GM21447 (cell line): ENCODE measurements around the gene ATP8B1.

Source experiments
- ATAC-seq: cut with Tn5 transposase; IDR thresholded peaks from one replicate; pipeline ENCODE4 v1.9.1; 2021; ENCODE audit not compliant: unreplicated experiment

ATP8B1 gene

GRCh38 chr18:57630754-57631595 lies 172.1 kb downstream of the ATP8B1 start:
- peak; percentile 44 for ATAC-seq

DNA sequence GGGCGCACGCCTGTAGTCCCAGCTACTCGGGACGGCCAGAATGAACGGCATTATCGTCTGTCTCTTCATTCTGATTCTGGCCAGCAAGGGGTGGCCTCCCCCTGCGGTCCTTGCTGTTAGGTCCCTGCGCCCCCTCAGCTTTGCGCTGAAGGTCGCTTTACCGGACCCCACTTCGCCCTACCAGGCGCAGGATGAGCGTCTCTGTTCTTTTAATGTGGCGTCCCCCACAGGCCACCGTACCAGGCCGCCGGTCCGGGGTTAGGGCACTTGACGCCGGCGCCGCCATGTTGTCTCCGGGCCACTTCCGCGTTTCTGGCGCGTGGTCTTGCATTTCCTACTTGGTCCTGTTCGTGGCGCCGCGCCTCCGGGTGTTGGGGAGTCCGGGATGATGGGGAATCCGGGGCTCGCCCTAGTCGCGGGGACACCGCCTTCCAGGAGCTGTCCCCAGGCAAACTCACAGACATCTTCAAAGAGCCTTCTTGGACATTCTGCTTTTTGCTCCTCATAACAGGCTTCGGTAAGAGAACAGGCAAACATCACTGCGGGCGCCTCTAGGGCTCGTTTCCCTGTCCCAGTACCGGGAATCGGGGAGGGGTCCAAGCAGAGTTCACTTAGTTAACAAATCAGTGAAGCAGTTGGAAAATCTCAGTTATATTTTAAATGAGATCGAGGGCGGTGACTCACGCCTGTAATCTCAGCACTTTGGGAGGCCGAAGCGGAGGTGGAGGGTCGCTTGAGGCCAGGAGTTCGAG lies 172.9 kb downstream of the ATP8B1 start:
- ATAC-seq = peak; percentile 89

GRCh38 chr18:57629422-57629821 lies 173.7 kb downstream of the ATP8B1 start:
- ATAC-seq = no peak

DNA sequence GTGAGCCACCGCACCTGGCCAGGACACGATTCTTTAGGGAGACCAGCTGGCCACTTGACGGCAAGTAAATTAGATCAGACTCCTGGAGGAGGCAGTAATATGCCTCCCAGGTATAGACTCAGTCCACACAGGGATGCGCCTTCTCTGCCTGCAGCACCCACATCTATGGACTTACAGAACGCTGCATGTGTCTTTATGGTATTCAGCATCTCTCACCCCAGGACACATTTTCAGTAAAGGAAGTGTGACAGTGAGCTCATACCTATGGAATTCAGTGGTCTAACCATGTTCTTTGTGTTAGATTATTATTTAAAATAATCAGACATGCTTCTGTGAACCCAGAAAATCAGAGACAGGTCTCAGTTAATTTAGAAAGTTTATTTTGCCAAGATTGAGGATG lies 175.6 kb downstream of the ATP8B1 start:
- ATAC-seq = no peak

GRCh38 chr18:57624988-57625387 lies 178.1 kb downstream of the ATP8B1 start:
- no peak for ATAC-seq

- ATAC-seq = peak; percentile 27
Measured at GRCh38 chr18:57621246-57621604, 181.9 kb downstream of the ATP8B1 start.

DNA sequence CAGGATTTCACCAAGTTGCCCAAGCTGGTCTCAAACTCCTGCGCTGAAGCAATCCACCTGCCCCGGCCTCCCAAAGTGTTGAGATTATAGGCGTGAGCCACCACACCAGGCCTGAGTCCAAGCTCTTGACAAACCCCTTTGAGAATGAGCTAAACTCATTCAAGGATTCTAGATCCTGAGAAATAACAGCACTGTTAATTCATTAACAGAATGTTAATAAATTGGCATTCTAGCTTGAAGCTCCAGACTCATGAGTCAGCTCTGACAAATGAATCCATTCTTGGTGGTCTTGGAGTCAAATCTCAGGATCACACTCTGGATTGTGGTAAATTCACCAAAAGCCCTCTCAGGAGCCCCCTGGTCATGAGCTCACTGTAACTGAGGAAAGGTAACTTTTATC lies 183.2 kb downstream of the ATP8B1 start:
- no peak for ATAC-seq

GRCh38 chr18:57618910-57619309 lies 184.2 kb downstream of the ATP8B1 start:
- no peak for ATAC-seq

DNA sequence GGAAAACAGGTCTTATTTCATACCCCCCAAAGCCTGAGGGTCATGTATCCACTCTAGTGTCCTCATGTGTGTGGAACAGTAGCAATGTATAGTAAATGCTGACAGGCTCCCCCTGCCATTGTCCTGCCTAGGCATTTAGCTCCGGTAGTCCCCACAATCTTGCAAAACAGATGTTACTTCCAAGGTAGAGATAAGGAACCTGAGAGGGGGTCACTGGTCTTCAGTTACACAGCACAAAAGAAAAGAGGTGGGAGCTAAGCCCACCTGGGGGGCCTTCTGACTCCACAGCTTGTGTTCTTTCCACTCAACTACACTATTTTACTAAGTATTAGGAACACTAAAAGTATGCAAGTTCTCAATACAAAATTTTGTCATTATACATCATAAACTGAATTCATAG lies 199.2 kb downstream of the ATP8B1 start:
- ATAC-seq = no peak
